Embryonic facial prominence (tissue), 1 donor: Measurements from ENCODE around the gene TUBB1.

ENCODE experiments used
- DNase-seq: peaks from one replicate; pipeline ENCODE4 v3.0.0-alpha.2; 2016; ENCODE audit errors: extremely low spot score

Gene TUBB1

DNA sequence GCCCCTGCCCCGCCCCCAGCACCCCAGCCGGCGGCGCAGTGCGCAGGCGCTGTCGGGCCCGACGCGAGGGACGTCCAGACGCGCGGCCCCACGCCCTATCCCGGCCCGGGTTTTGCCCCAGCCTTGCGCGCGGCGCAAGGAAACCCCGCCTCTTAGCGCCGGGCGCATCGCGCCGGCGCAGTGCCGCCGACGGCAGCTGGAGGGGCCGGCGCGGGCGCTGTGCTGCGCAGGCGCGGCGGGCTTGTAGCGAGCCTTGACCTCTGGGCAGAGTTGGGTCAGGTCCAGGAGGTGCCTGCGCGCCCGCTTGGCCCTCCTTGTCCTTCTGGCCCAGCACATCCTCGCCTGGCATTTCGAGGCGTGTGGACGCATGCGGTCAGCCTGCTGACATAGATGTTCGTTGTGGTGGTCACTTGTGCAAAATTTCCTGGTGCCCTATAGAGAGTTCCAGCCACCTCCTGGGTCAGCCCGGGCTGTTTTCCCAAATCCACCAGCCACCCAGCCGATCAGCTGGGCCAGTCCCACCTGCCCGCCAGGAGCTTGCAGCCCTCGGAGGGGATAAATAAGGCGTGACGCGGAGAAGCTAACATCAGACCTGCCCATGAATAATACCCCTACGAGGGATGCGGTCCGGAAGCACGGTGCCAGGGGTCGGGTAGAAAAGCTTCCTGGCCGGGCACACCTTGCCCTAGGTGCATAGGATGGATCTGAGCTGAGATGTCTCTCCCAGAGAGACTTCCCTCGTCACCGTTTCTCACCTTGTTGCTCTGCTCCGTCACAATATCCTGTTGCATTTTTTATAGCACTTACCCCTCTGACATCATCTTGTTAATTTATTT lies 23.8 kb downstream of the TUBB1 start:
- peak; percentile 59 for DNase-seq

GRCh38 chr20:59043698-59044097 lies 24.5 kb downstream of the TUBB1 start:
- no peak for DNase-seq

DNA sequence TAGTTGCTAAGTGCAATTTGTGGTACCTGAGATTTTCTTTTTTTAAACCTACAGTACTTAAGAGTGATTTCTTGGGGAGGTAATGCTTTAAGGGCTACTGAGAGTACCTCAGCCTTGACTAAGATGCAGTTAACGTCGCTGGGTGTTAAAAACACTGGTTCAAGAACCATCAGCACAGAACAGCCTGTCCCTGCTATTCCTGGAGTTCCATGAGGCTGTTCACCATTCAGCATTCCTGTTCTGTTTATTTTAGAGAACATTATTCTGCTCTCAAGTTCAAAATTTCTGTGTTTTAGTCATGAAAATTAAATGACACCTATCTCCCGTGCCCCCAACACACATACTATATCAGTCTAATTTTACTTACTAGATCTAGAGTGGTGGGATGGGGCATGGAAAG lies 25.1 kb downstream of the TUBB1 start:
- DNase-seq: no peak

GRCh38 chr20:59044796-59045195 lies 25.6 kb downstream of the TUBB1 start:
- DNase-seq: no peak

DNA sequence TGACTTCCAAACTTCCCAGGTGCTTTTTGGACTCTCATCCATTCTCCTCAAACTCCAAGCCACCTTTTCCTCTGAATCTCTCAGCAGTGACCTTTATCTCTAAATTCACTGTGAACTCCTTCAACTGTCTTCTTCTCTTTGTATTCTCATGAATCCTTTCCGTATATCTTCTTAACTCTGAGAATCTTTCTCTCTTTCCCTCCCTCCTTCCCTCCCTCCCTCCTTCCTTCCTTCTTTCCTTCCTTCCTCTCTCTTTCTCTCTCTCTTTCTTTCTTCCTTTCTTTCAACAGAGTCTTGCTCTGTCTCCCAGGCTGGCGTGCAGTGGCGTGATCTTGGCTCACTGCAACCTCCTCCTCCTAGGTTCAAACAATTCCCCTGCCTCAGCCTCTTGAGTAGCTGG lies 27.6 kb downstream of the TUBB1 start:
- DNase-seq: no peak

DNA sequence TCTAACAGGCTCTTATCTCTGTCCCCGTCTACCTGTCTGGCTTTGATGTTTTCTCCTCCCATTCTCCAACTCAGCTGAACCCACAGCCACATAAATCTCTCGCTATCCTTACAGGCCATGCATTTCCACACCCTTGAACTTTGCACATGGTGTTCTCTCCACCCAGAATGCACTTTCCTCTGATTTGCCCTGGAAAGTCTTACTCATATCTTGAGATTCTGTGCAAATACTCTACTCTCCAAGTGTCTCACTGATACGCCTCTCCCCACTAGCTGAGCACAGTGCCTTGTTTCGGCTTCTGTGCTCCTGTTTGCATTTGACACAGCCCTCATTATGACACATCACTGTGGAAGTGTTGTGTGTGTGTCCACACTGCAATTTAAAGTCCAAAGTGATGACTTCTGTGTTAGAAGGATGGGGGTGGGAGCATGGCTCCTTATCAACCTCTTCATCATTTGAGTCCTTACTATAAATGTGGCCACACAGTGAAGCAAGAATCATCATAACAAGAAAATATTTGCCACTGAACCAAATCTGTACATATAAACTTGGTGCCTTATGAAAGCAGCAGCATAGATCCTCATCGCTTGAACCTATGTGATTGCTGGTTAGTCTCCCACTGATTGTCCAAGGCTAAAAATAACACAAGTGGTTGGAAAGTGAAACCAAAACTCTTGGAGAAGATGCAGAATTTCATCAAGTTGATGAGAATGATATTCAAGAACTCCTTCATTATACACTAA lies 28.9 kb downstream of the TUBB1 start:
- DNase-seq: no peak

GRCh38 chr20:59048681-59049030 lies 29.4 kb downstream of the TUBB1 start:
- no peak for DNase-seq

- no peak for DNase-seq
Measured at GRCh38 chr20:59050437-59050836, 31.2 kb downstream of the TUBB1 start.

- DNase-seq: no peak
Measured at GRCh38 chr20:59051666-59052185, 32.5 kb downstream of the TUBB1 start.

DNA sequence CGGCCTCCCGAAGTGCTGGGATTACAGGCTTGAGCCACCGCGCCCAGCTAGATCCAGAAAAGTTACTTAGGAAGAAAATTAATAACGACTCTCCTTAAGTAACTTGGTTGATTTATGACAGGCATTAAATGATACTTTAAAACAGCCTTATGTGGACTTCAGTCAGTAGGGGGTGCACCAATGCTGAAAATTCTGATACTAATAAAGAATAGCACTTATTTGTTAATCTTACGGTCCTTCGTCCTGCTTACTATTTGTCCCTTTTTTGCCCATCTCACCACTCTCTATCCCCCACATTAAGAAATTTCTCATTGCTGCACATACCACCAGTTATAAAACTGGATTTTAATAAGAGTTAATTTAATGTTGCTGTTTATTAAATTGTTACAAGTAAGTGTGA lies 36.1 kb downstream of the TUBB1 start:
- no peak for DNase-seq

DNA sequence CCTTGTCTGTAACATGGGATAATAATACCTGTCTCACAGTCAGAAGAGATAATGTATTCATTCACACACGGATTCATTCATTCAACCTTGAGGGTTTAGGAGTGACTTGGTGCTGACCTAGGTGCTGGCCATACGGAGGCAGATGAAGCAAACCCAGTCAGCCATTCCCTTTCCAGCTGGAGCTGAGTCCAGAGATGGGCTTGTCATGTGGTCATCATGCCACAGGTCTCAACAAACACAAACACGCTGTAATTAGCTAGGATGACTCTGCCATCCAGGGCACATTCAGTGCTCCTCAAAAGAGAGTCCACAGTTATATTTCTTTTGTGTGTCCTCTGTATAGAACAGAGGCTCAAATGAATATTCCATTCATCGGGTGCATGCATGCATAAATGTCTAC lies 42.9 kb downstream of the TUBB1 start:
- no peak for DNase-seq

- no peak for DNase-seq
Measured at GRCh38 chr20:59063358-59064213, 44.4 kb downstream of the TUBB1 start.

DNA sequence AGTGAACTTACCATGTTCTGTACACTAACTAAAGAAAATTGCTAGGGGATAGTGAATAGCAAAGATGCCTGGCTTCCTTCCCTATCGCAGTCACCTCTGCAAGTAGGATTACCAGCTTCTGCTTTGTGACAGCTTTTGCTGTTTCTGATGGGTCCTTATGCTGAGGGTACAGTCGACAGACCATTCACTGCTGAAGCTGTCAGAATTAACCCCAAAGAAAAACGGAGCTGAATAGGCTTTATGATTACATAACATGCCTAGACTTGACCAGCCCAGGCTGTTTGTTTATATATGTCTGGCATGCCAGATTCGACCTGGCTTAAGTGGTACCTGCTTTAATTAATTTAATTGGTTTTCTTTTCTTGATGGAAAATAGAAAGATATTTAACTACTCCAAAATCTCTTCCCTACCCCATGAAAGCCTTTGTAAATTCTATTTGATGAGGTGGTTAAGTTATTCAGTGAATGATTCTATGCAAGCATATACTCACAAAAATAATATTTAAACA lies 45.0 kb downstream of the TUBB1 start:
- no peak for DNase-seq

DNA sequence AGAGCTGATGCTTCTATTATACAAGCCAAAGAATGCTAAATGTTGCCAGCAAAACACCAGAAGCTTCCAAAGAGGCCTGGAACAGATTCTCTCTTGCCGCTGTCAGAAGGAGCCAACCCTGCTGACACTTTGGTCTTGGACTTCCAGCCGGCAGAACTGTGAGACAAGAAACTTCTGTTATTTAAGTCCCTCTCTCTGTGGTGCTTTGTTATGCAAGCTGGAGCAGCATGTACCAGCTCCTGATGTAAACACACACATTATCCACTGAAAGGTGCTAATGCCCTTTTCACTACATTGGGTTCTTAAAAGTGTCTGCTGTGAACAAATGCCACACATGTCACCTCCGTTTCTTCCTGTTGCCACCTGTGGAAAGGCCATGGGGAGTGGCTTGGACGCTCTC lies 49.3 kb downstream of the TUBB1 start:
- no peak for DNase-seq

GRCh38 chr20:59069026-59069425 lies 49.8 kb downstream of the TUBB1 start:
- no peak for DNase-seq

GRCh38 chr20:59071216-59071615 lies 52.0 kb downstream of the TUBB1 start:
- no peak for DNase-seq

DNA sequence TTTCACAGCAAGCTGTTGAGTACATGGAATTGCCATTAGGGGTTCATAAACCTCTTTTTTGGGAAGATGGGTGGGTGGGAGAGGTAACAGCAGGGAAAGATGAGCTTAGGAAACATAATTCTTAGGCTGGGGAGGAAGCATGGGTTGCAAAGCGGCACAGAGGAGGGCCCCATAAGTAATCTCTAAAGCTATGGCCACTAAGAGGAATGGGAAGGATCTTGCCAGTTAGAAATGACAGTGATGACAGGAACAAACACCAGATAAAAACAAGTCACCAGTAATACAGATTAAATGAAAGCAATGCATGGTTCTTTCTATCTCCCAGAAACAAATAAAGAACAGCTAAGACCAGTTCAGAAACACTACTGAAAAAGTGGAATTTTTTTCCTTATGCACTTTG lies 54.4 kb downstream of the TUBB1 start:
- no peak for DNase-seq

DNA sequence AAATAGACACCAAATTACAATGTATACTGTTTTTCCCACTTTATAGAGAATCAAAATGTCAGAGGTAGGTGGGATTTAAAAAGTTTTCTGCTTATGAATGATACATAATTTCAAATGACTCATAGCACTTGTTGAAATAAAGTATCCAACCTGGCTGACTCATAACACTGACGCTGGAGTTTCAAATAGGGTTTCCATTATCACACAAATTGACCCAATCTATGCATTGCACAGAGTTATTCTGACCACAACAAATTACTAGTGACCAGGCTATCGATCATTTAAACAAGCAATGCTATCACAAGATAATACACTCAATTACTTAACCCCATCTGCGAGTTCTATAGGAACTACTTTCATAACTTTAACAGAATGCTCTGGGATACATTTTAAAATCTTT lies 55.2 kb downstream of the TUBB1 start:
- no peak for DNase-seq

GRCh38 chr20:59075934-59076508 lies 56.8 kb downstream of the TUBB1 start:
- no peak for DNase-seq
